Astrocyte (in vitro differentiated cells and primary cell): Measurements from ENCODE around the gene NSD2. TPM values are rescaled to one million over a fixed set of nuclear protein-coding genes. Genes with fewer than 3 reads are reported as not detected.

Source experiments
- DNase-seq: peaks from one replicate; pipeline ENCODE4 v3.0.0-alpha.2; 2010; ENCODE audit warnings: low read depth
- FAIRE-seq: peaks from 2 replicates; lab custom pipeline; 2011; peaks lifted over from hg19 to GRCh38; lab: Jason Lieb, UNC
- H2AFZ ChIP-seq: 2 replicates; pipeline ENCODE4 v1.6.0; 2012; ENCODE audit warnings: low read depth, low read length, inconsistent platforms
- H3K27ac ChIP-seq: 2 replicates; pipeline ENCODE4 v1.5.1; 2011; ENCODE audit warnings: low read depth, low read length, inconsistent platforms
- H3K27me3 ChIP-seq: 2 replicates; pipeline ENCODE4 v1.6.0; 2011; ENCODE audit warnings: low read length, inconsistent platforms; ENCODE audit not compliant: insufficient read depth
- H3K36me3 ChIP-seq: 2 replicates; pipeline ENCODE4 v1.5.1; 2011; ENCODE audit warnings: low read length, inconsistent platforms; ENCODE audit not compliant: insufficient read depth
- H3K4me1 ChIP-seq: 2 replicates; pipeline ENCODE4 v1.5.1; 2011; ENCODE audit warnings: low read length, inconsistent platforms; ENCODE audit not compliant: insufficient read depth
- H3K4me2 ChIP-seq: 2 replicates; pipeline ENCODE4 v1.6.0; 2012; ENCODE audit warnings: low read length, inconsistent platforms
- H3K4me3 ChIP-seq: 2 replicates; pipeline ENCODE4 v1.5.1; 2011; ENCODE audit warnings: low read depth, mild to moderate bottlenecking, low read length, inconsistent platforms; ENCODE audit not compliant: insufficient read depth
- H3K79me2 ChIP-seq: 2 replicates; pipeline ENCODE4 v1.6.0; 2012; ENCODE audit warnings: mild to moderate bottlenecking, low read length, inconsistent platforms; ENCODE audit not compliant: insufficient read depth
- H3K9ac ChIP-seq: 2 replicates; pipeline ENCODE4 v1.6.0; 2012; ENCODE audit warnings: mild to moderate bottlenecking, low read length, inconsistent platforms
- H3K9me3 ChIP-seq: 2 replicates; pipeline ENCODE4 v1.5.1; 2012; ENCODE audit warnings: low read depth, mild to moderate bottlenecking, low read length, inconsistent platforms; ENCODE audit not compliant: insufficient read depth
- H4K20me1 ChIP-seq: 2 replicates; pipeline ENCODE4 v1.6.0; 2012; ENCODE audit warnings: low read length, inconsistent platforms; ENCODE audit not compliant: insufficient read depth
- H3K27ac Mint-ChIP-seq: one replicate; pipeline ENCODE4 v1.8.0; 2021; ENCODE audit warnings: mild to moderate bottlenecking, mixed read lengths; ENCODE audit not compliant: unreplicated experiment
- H3K27me3 Mint-ChIP-seq: one replicate; pipeline ENCODE4 v1.8.0; 2021; ENCODE audit warnings: low read depth, mixed read lengths; ENCODE audit not compliant: unreplicated experiment
- H3K36me3 Mint-ChIP-seq: one replicate; pipeline ENCODE4 v1.8.0; 2021; ENCODE audit warnings: low read depth, mixed read lengths; ENCODE audit not compliant: unreplicated experiment
- H3K4me1 Mint-ChIP-seq: one replicate; pipeline ENCODE4 v1.8.0; 2021; ENCODE audit warnings: low read depth, mixed read lengths; ENCODE audit not compliant: unreplicated experiment
- H3K4me3 Mint-ChIP-seq: one replicate; pipeline ENCODE4 v1.8.0; 2021; ENCODE audit warnings: mild to moderate bottlenecking, moderate library complexity, mixed read lengths; ENCODE audit not compliant: unreplicated experiment
- H3K9me3 Mint-ChIP-seq: one replicate; pipeline ENCODE4 v1.8.0; 2021; ENCODE audit warnings: mild to moderate bottlenecking, mixed read lengths; ENCODE audit not compliant: unreplicated experiment
- CTCF ChIP-seq: IDR thresholded peaks from 2 replicates; pipeline ENCODE4 v1.5.1; 2011; ENCODE audit warnings: low read depth, mild to moderate bottlenecking, inconsistent platforms, low read length, moderate library complexity; ENCODE audit not compliant: insufficient read depth
- EZH2 ChIP-seq: IDR thresholded peaks from 2 replicates; pipeline ENCODE4 v1.6.1; 2012; ENCODE audit warnings: mild to moderate bottlenecking, low read length, inconsistent platforms; ENCODE audit not compliant: insufficient read depth
- total RNA-seq: library from RNA; stranded (reverse); gene quantifications from 2 replicates; pipeline ENCODE4 v1.2.1, GENCODE V29; 2021

NSD2 gene
- total RNA-seq, 1 donor from 2014 or later, result 31.3 TPM

- Mint-ChIP-seq H3K27ac (no peak overlapping the region), H3K27me3 (no peaks in the 10 kb centered on the region), H3K9me3 (no peaks in the 10 kb centered on the region), H3K36me3 (peaks cover 25% of the 10 kb centered on the region), H3K4me3 (no peak overlapping the region), H3K4me1 (peaks cover 7% of the 10 kb centered on the region)
- Histone ChIP-seq H3K4me3 (no peak overlapping the region), H3K36me3 (peaks cover 28% of the 10 kb centered on the region), H3K4me1 (no peaks in the 10 kb centered on the region), H3K27ac (no peak overlapping the region), H3K79me2 (no peaks in the 10 kb centered on the region), H3K9ac (no peak overlapping the region), H3K9me3 (no peaks in the 10 kb centered on the region), H2AFZ (no peak overlapping the region), H3K27me3 (no peaks in the 10 kb centered on the region), H4K20me1 (peaks cover 41% of the 10 kb centered on the region), H3K4me2 (no peak overlapping the region)
- TF ChIP-seq CTCF, result no peak
- no peak for TF ChIP-seq EZH2
- no peak for DNase-seq
- FAIRE-seq, result no peak
Measured at GRCh38 chr4:1830642-1831228, 40.5 kb upstream of the NSD2 start.

GRCh38 chr4:1831331-1831730 lies 39.9 kb upstream of the NSD2 start:
- FAIRE-seq, result no peak
- H3K27ac Mint-ChIP-seq, result no peak overlapping the region
- no peaks in the 10 kb centered on the region for H3K27me3 Mint-ChIP-seq
- Histone ChIP-seq H3K9me3 (no peaks in the 10 kb centered on the region), H2AFZ (no peak overlapping the region), H3K36me3 (peaks cover 29% of the 10 kb centered on the region), H3K27me3 (no peaks in the 10 kb centered on the region), H3K4me2 (no peak overlapping the region), H3K4me3 (no peak overlapping the region), H3K4me1 (no peaks in the 10 kb centered on the region), H3K79me2 (no peaks in the 10 kb centered on the region), H3K27ac (no peak overlapping the region), H4K20me1 (peaks cover 36% of the 10 kb centered on the region), H3K9ac (no peak overlapping the region)
- peaks cover 20% of the 10 kb centered on the region for H3K36me3 Mint-ChIP-seq
- no peaks in the 10 kb centered on the region for H3K9me3 Mint-ChIP-seq
- TF ChIP-seq CTCF, result no peak
- TF ChIP-seq EZH2, result no peak
- no peak for DNase-seq
- H3K4me1 Mint-ChIP-seq, result peaks cover 7% of the 10 kb centered on the region
- no peak overlapping the region for H3K4me3 Mint-ChIP-seq

GRCh38 chr4:1832690-1833089 lies 38.5 kb upstream of the NSD2 start:
- Histone ChIP-seq H3K4me3 (no peak overlapping the region), H3K27ac (no peak overlapping the region), H3K9ac (no peak overlapping the region), H3K9me3 (no peaks in the 10 kb centered on the region), H3K4me2 (no peak overlapping the region), H2AFZ (no peak overlapping the region), H3K4me1 (no peaks in the 10 kb centered on the region), H3K36me3 (peaks cover 28% of the 10 kb centered on the region), H4K20me1 (peaks cover 36% of the 10 kb centered on the region), H3K27me3 (no peaks in the 10 kb centered on the region), H3K79me2 (no peaks in the 10 kb centered on the region)
- FAIRE-seq (no peak), DNase-seq (no peak)
- no peaks in the 10 kb centered on the region for H3K9me3 Mint-ChIP-seq
- H3K27ac Mint-ChIP-seq, result no peak overlapping the region
- TF ChIP-seq CTCF (no peak), EZH2 (no peak)
- peaks cover 7% of the 10 kb centered on the region for H3K4me1 Mint-ChIP-seq
- H3K4me3 Mint-ChIP-seq, result no peak overlapping the region
- peaks cover 17% of the 10 kb centered on the region for H3K36me3 Mint-ChIP-seq
- H3K27me3 Mint-ChIP-seq, result no peaks in the 10 kb centered on the region
